HG03558 (cell line): ENCODE measurements around the gene GPR176.

Experiments
- ATAC-seq: cut with Tn5 transposase; IDR thresholded peaks from one replicate; pipeline ENCODE4 v1.9.1; 2021; ENCODE audit warnings: moderate number of reproducible peaks; ENCODE audit not compliant: unreplicated experiment; ENCODE audit errors: extremely low read depth

Gene GPR176

DNA sequence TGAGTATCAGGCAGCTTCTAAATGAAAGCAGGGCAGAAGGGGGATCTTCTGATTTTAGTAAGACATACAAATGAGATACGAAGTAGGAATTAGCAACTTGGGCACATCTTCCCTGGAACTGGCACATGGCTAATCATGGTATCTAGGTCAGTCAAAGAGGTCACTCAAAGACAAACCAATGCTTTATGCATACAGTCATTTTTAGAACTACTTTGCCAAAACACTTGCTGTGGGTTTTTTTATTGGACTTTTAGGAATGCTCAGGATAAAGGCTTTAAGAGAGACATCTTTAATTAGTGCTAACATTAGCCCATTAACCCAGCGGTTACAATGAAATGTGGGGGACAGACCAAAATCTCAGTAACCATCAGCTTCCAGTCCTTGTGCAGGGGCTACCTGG, 51.7 kb downstream of the GPR176 start:
- ATAC-seq, result no peak

GRCh38 chr15:39864116-39864515, 56.0 kb downstream of the GPR176 start:
- ATAC-seq, result no peak

DNA sequence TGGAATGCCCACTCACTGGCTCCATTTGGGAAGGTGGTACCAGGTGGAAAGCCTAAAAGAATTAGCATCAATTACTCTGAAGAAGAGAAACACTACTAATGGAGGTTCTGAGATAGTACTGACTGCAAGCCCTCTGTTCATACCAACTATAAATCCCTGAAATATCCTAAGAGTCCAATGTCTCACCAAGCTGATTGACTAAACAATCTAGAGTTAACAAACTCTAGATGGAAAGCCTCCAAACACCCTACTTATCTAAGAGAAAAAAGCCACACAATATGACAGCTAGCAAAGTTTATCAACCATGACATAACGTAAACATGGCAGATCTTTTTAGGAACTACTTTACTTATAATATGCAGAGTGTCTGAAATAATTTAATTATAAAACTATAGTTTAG, 59.2 kb downstream of the GPR176 start:
- no peak for ATAC-seq

DNA sequence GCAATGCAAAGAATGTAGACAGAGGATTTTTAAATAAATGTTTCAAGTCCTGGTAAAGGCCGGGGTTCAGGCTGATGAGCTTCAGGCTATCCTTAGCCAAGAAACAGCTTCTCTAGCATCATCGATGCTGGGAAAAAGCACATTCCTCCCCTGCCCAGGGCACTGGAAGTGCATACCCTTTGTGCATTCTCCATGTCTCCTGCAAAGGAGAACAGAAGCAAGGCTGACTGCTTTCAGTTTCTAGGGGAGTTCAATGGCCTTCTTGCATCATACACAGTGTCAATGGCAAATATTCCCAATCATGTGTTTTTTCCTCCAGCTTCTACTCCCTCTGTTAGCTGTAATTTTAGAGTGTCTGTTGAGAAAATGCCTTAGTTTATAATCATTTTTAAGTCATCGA, 59.9 kb downstream of the GPR176 start:
- ATAC-seq, result no peak

GRCh38 chr15:39859636-39860035, 60.4 kb downstream of the GPR176 start:
- no peak for ATAC-seq

GRCh38 chr15:39857132-39857531, 62.9 kb downstream of the GPR176 start:
- no peak for ATAC-seq

- no peak for ATAC-seq
Measured at GRCh38 chr15:39856357-39856756, 63.7 kb downstream of the GPR176 start.

DNA sequence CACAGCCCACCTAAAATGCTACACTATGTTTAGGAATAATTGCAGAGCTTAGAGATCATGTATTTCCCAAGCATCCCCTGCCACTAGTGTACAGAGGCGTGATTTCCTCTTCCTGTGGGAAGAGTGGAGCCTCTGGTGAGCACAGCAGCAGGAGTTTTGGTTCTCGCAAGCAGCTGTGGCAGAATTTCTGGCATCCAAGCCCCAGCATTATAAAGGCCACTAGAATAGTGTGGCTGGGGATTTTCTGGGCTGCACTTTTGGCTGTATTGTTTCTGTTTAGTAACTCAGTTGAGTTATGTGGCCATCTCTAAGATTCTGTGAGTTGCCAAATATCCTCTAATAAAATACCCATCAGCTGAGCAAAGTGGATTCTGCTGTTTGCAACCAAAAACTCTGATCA, 64.7 kb downstream of the GPR176 start:
- no peak for ATAC-seq

DNA sequence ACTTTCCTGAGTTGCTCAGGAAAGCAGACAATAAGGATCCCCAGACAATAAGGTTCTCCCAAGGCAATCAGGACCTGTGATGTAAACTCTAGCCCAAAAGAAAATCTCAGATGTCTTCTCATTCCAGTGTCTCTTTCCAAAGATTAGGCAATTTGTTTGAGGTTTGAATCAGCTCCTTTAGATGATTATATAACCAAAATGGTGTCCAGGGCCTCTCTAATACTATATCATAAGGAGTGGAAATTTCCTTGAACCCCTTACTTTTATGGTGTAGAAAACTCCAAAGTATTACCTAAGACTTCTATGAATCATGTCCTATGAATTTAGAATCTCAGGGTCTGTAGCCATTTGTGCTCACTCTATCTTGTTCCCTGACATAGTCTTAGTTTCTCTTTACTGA, 65.9 kb downstream of the GPR176 start:
- no peak for ATAC-seq

DNA sequence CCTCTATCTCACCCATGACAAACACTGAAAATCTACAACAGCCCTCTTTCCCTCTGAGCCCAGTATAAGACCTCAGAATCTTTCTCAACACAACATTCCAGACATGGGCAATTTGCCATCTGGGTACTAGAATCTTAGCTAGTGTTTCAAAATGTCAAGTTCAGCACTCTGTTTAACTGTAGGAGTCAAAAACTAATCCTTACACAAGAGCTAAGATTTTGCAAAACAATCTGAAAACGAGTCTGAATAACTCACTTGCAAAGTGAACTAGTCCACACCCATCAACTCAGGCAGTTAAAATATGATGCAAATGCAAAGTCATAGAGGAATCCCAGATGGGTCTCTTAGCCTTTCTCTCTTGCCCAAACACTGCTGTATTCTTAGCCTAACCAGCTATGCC, 67.8 kb downstream of the GPR176 start:
- ATAC-seq, result no peak

DNA sequence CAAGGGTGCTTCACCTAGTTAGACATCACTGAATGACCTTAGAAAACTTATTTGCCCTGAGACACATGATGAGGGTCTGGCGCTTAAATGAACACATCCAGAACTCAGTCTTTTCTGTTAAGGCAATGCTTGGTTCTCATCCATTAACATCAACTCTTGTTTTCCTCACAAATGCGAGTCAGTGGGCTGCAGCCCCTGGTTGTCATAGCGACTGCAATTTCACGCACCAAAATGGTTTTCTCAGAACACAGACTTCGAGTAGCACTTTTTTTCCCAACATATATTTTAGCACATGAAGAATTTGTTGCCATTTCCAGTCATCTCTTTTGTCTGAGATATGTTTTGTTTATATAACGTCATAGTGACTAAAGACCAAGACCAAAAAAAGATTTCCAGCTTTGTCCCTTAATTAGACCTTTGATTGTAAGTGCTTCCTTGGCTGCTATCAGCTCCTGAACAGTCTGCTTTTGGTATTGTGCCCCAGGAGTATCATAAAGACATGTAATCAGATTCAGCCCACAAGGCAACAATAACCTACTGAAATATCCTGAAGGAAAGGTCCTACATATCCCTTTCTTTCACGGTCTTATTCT, 68.5 kb downstream of the GPR176 start:
- ATAC-seq, result no peak

DNA sequence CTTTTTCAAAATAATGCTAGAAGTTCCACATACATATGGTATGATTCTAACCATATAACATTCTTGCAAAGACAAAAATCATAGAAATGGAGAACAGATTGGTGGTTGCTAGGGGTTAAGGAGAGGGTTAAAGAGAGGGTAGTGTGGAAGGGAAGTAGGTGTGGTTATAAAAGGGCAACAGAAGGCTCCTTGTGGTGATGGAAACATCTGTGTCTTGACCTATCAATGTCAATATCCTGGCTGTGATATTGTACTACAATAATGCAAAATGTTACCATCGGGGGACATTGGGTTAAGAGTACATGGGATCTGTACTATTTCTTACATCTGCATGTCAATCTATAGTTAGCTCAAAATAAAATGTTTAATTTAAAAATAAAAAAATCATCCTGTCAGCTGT, 69.6 kb downstream of the GPR176 start:
- ATAC-seq, result no peak

GRCh38 chr15:39846108-39846507, 74.0 kb downstream of the GPR176 start:
- no peak for ATAC-seq

DNA sequence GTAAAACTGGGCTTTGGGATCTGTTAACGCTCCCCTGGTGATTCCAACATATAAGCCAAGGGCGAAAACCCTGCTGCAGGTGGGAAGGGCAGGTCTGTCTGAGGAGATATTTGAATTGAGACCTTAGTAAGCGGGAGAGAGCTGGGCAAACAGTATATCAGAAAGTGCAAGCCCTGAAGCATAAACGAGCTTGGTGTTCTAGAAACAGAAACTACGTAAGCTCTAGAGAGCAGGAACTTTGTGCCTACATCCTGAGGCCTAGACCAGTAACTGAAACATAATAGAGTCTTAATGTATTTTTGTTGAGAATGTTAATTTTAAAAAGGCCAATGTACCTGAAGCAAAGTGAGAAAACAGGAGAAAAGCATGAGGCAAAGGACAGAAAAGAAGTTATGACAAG, 74.5 kb downstream of the GPR176 start:
- ATAC-seq, result no peak

- ATAC-seq, result no peak
Measured at GRCh38 chr15:39843565-39843964, 76.5 kb downstream of the GPR176 start.

GRCh38 chr15:39837454-39837853, 82.6 kb downstream of the GPR176 start:
- no peak for ATAC-seq

- no peak for ATAC-seq
Measured at GRCh38 chr15:39835550-39835949, 84.5 kb downstream of the GPR176 start.

- ATAC-seq, result no peak
Measured at GRCh38 chr15:39834256-39834655, 85.8 kb downstream of the GPR176 start.

GRCh38 chr15:39833515-39833981, 86.5 kb downstream of the GPR176 start:
- ATAC-seq, result no peak

GRCh38 chr15:39830166-39830565, 89.9 kb downstream of the GPR176 start:
- no peak for ATAC-seq

- ATAC-seq, result no peak
Measured at GRCh38 chr15:39828374-39828931, 91.6 kb downstream of the GPR176 start.

GRCh38 chr15:39826975-39827374, 93.1 kb downstream of the GPR176 start:
- no peak for ATAC-seq
